GM18907 (cell line): Measurements from ENCODE around the gene ZDHHC22.

Experiments used
- ATAC-seq: cut with Tn5 transposase; IDR thresholded peaks from one replicate; pipeline ENCODE4 v1.9.1; 2021; ENCODE audit warnings: mild to moderate bottlenecking, moderate library complexity; ENCODE audit not compliant: unreplicated experiment

Gene ZDHHC22

DNA sequence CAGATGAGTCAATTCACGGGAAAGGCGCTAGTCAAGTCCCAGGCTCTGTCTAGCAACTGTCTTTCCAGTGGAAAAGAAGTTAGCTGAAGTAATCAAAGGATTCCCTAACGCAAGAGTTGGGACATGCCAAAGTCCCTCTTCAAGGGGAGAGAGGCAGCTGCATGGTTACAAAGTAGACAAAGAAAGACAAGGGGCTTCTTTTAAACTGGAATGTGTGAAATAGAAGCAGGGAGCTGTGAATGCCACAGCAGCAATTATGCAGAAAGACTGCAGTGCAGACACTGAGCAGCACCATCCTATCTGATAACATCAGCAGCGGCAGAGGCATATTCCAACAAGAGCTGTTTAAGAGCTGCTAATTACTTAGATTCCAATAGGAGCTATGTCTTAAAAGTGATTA lies 56.1 kb downstream of the ZDHHC22 start:
- ATAC-seq, result no peak

GRCh38 chr14:77084985-77085384 lies 56.6 kb downstream of the ZDHHC22 start:
- ATAC-seq, result no peak

DNA sequence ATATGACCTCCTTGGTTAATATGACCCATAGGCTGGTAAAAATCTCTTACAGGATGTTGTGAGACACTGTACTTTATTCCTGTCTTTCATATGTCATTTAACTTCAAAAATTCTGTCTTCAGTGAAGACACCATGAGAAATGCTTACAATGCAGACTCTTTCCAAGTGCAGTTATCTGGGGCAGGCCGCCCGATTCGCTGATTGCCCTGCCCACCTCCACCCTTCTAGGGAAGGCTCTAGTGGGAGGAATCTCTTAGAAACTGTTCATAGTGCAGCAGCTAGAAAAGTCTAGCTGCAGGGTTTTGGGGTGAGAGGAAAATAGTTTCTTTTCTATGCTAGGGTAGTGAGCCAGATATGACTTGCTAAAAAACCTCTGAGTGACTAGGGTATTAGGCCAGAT lies 58.5 kb downstream of the ZDHHC22 start:
- ATAC-seq, result no peak

GRCh38 chr14:77082356-77082755 lies 59.2 kb downstream of the ZDHHC22 start:
- ATAC-seq, result no peak
